NB4 (cell line): ENCODE data around the gene SGMS1.

Experiments used
- MAX ChIP-seq: IDR thresholded peaks from 2 replicates; pipeline ENCODE4 v1.6.1; 2011; ENCODE audit warnings: low read depth, low read length
- POLR2A ChIP-seq: IDR thresholded peaks from 2 replicates; pipeline ENCODE4 v1.6.1; 2011; ENCODE audit warnings: mild to moderate bottlenecking; ENCODE audit not compliant: insufficient read length; ENCODE audit errors: extremely low read depth
- TF ChIP-seq, protein P1 (sequence below): IDR thresholded peaks from one replicate; pipeline ENCODE4 v1.5.1; 2012; ENCODE audit warnings: low read depth, low read length

DNA sequence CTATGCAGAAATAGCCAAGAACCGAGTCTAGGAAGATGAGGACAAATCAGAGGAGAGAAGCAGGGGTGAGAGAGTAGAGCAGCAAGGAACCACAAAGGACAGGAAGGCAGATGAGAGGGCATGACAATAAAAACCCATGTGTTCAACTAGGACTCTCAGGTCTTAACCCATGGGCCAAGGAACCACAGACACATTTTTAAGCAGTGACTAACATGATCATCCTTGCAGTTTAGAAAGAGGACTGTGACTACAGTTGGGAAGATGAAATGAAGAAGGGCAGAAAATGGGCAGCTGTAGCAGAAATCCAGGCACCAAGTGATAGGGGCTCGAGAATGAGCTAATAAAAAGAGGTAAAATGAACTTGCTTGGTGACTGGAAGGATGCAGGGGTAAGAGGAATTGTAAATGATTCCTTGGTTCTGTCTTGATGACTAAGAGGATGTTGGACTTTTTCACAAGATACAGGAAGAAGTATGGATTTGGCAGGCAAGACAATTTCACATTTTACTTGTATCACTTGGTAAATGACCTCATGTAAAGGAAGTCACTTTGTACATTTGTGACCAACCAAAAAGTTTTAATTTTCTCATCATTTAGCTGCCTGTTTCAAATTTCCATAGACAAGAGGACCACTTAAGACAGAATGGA lies 22.8 kb downstream of the SGMS1 start:
- TF ChIP-seq, protein P1, sequence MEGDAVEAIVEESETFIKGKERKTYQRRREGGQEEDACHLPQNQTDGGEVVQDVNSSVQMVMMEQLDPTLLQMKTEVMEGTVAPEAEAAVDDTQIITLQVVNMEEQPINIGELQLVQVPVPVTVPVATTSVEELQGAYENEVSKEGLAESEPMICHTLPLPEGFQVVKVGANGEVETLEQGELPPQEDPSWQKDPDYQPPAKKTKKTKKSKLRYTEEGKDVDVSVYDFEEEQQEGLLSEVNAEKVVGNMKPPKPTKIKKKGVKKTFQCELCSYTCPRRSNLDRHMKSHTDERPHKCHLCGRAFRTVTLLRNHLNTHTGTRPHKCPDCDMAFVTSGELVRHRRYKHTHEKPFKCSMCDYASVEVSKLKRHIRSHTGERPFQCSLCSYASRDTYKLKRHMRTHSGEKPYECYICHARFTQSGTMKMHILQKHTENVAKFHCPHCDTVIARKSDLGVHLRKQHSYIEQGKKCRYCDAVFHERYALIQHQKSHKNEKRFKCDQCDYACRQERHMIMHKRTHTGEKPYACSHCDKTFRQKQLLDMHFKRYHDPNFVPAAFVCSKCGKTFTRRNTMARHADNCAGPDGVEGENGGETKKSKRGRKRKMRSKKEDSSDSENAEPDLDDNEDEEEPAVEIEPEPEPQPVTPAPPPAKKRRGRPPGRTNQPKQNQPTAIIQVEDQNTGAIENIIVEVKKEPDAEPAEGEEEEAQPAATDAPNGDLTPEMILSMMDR, result no peak
- TF ChIP-seq POLR2A (no peak), MAX (no peak)
